HCT116 (cell line): ENCODE results near the gene FGF1.

Experiments
- ATF3 ChIP-seq: IDR thresholded peaks from 2 replicates; pipeline ENCODE4 v1.6.1; 2012
- CEBPB ChIP-seq: IDR thresholded peaks from 2 replicates; pipeline ENCODE4 v1.6.1; 2012; ENCODE audit warnings: low read depth
- CTCF ChIP-seq, 3 experiments: fragments of 200-600 bp in 1 of 3; sonication (generic) in 1 of 3; IDR thresholded peaks in 2 of 3; conservative IDR thresholded peaks in 1 of 3; 2 replicates each; pipeline ENCODE4 v1.5.1; 2012 to 2017; ENCODE audit warnings: low read depth in 2 of 3, low read length in 2 of 3, antibody characterized with exemption in 1 of 3, borderline replicate concordance in 1 of 3, control low read depth in 1 of 3, mild to moderate bottlenecking in 1 of 3, mixed read lengths in 1 of 3, mixed run types in 1 of 3, moderate library complexity in 1 of 3; ENCODE audit not compliant: insufficient read depth in 1 of 3
- EZH2 ChIP-seq: fragments of 200-600 bp; sonication (generic); IDR thresholded peaks from 2 replicates; pipeline ENCODE4 v1.6.1; 2017; ENCODE audit warnings: antibody characterized with exemption, mixed run types
- EZH2phosphoT487 ChIP-seq: fragments of 200-600 bp; IDR thresholded peaks from 2 replicates; pipeline ENCODE4 v1.6.1; 2018; ENCODE audit warnings: antibody characterized with exemption, borderline replicate concordance
- FOSL1 ChIP-seq: IDR thresholded peaks from 2 replicates; pipeline ENCODE4 v1.6.1; 2012; ENCODE audit warnings: low read depth
- POLR2A ChIP-seq: IDR thresholded peaks from 2 replicates; pipeline ENCODE4 v1.7.0; 2011; ENCODE audit warnings: borderline replicate concordance; ENCODE audit not compliant: insufficient read depth, insufficient read length; ENCODE audit errors: extremely low read depth
- POLR2AphosphoS5 ChIP-seq: IDR thresholded peaks from 2 replicates; pipeline ENCODE4 v1.6.1; 2011; ENCODE audit warnings: mild to moderate bottlenecking, low read depth, low read length, moderate library complexity
- REST ChIP-seq: IDR thresholded peaks from 2 replicates; pipeline ENCODE4 v1.6.1; 2012; ENCODE audit warnings: low read depth
- SIN3A ChIP-seq: IDR thresholded peaks from 2 replicates; pipeline ENCODE4 v1.6.1; 2012; ENCODE audit warnings: low read depth
- SP1 ChIP-seq: IDR thresholded peaks from 2 replicates; pipeline ENCODE4 v1.6.1; 2012; ENCODE audit warnings: low read depth
- YY1 ChIP-seq: IDR thresholded peaks from 2 replicates; pipeline ENCODE4 v1.6.1; 2011; ENCODE audit warnings: low read length, low read depth, moderate library complexity, mild to moderate bottlenecking; ENCODE audit not compliant: insufficient replicate concordance; ENCODE audit errors: extremely low read depth
- ZBTB33 ChIP-seq: IDR thresholded peaks from 2 replicates; pipeline ENCODE4 v1.6.1; 2011; ENCODE audit warnings: mild to moderate bottlenecking, low read length, moderate library complexity; ENCODE audit not compliant: insufficient replicate concordance; ENCODE audit errors: extremely low read depth
- ZFX ChIP-seq: fragments of 450-650 bp; IDR thresholded peaks from 2 replicates; pipeline ENCODE4 v1.6.1; 2017

GRCh38 chr5:142660196-142660595, 25.7 kb downstream of the FGF1 start:
- TF ChIP-seq ATF3 (no peak), POLR2A (no peak), YY1 (no peak), SIN3A (no peak), POLR2AphosphoS5 (no peak), CTCF (IDR thresholded peaks at IDR 0.05 in 2 of 3, conservative IDR thresholded peaks at IDR 0.05 in 1 of 3; ENCODE audit: borderline replicate concordance in 1 of 3, insufficient read depth in 1 of 3, low read depth in 2 of 3, low read length in 2 of 3) (no peak), REST (no peak), EZH2phosphoT487 (no peak), CEBPB (no peak), EZH2 (no peak), ZBTB33 (no peak), FOSL1 (no peak), ZFX (no peak), SP1 (no peak)
